Heart left ventricle (tissue), 16 donors: ENCODE data around the gene PSMD9. TPM values are rescaled to one million over a fixed set of nuclear protein-coding genes. Genes with fewer than 3 reads are reported as not detected.
"Not testable (repeated sequence)": the region's sequence is repeated elsewhere in the genome, so short reads cannot be mapped to it uniquely, and the experiment has no call there.

Experiments used
- ATAC-seq, 4 donors: fragments of 200-7000 bp; cut with Tn5 transposase; one replicate each; pipeline ENCODE4 v1.9.1; 2020 to 2022; ENCODE audit warnings: moderate library complexity in 4 of 4, mild to moderate bottlenecking in 3 of 4, moderate number of reproducible peaks in 1 of 4
- DNase-seq, 5 donors: peaks; one replicate each; pipeline ENCODE4 v3.0.0-alpha.2; 2020
- H3K27ac ChIP-seq, 12 donors: fragments of 200-600 bp; sonication (generic) in 4 of 12; one replicate each; pipeline versions ENCODE4 v1.5.0 to v1.8.0; 2016 to 2022; ENCODE audit warnings: mild to moderate bottlenecking in 2 of 12
- H3K27me3 ChIP-seq, 9 donors: fragments of 200-600 bp; sonication (generic) in 2 of 9; one replicate each; pipeline versions ENCODE4 v1.5.1 to v1.8.0; 2016 to 2022; ENCODE audit warnings: mild to moderate bottlenecking in 3 of 9
- H3K36me3 ChIP-seq, 9 donors: fragments of 200-600 bp; sonication (generic) in 2 of 9; one replicate each; pipeline versions ENCODE4 v1.5.0 to v1.8.0; 2018 to 2022; ENCODE audit warnings: mild to moderate bottlenecking in 2 of 9
- H3K4me1 ChIP-seq, 12 donors: fragments of 200-600 bp; sonication (generic) in 4 of 12; one replicate each; pipeline versions ENCODE4 v1.5.0 to v1.8.0; 2016 to 2022; ENCODE audit warnings: mild to moderate bottlenecking in 3 of 12
- H3K4me3 ChIP-seq, 12 donors: fragments of 200-600 bp; sonication (generic) in 4 of 12; one replicate each; pipeline versions ENCODE4 v1.5.0 to v1.8.0; 2017 to 2022; ENCODE audit warnings: mild to moderate bottlenecking in 9 of 12, moderate library complexity in 4 of 12
- H3K9me3 ChIP-seq, 12 donors: fragments of 200-600 bp; sonication (generic) in 4 of 12; one replicate each; pipeline versions ENCODE4 v1.5.0 to v1.8.0; 2016 to 2022; ENCODE audit warnings: mild to moderate bottlenecking in 1 of 12
- CTCF ChIP-seq, 12 donors: fragments of 200-600 bp; sonication (generic) in 4 of 12; IDR thresholded peaks; one replicate each; pipeline versions ENCODE4 v1.5.0 to v1.8.0; 2018 to 2022; ENCODE audit warnings: antibody characterized with exemption in 12 of 12, mild to moderate bottlenecking in 5 of 12
- POLR2A ChIP-seq, 2 donors: fragments of 450-650 bp; IDR thresholded peaks; one replicate each; pipeline ENCODE4 v1.6.1; 2017; ENCODE audit warnings: antibody characterized with exemption in 2 of 2, mild to moderate bottlenecking in 2 of 2, moderate library complexity in 2 of 2
- WGBS, 4 donors: extraction: QIAGEN DNeasy Blood & Tissue Kit in 2 of 4; methylation state at CpG; one replicate each; pipeline versions ENCODE4 v1.1.5 to v1.1.7; 2013 to 2018; 5-methylcytosine and 5-hydroxymethylcytosine counted together
- intact Hi-C, 10 donors: fragments of 100-400 bp; cut with DNase I; formaldehyde crosslinking; loops; one replicate each; pipeline versions ENCODE4 v1.11.1 to v1.14.2; 2022
- polyA plus RNA-seq, 2 donors: library from polyadenylated mRNA; stranded (reverse); fragments of 200-250 nt; gene quantifications; one replicate each; pipeline ENCODE4 v1.2.3, GENCODE V29; 2013
- total RNA-seq, 9 donors: library from RNA; depleted of rRNA in 2 of 9; stranded (reverse); fragments of >200 nt in 2 of 9; fragmentation: NEBNext Ultra II Directional in 3 of 9; extraction: Animal tissue kit (Norgen Biotek cat#: 25700) in 3 of 9; gene quantifications; one replicate each; pipeline versions ENCODE4 v1.1.0 to v1.2.4, GENCODE V29; 2016 to 2023
- donor health status: ischemic (EF 13 %, LVEDD 7.1; RV severe dilation, severe dysfunction).
- donor health status: healthy with polysubstance abuse.
- donor health status: DM: no; HTN: yes; CAD: no.
- donor health status: DM: no; HTN: no; CAD: no.
- donor health status: ischemic (EF 25% LVEDD 6.9; RV normal size, moderate dysfunction).
- donor health status: ischemic (EF 25% LVEDD 5.7; RV mildly dilated, moderate dysfunction).
- donor health status: healthy.
- donor health status: DM: yes; HTN: yes; CAD: no.
- donor health status: ischemic (EF 35%, LVEDD 5.7; RV mildly dilated, moderate dysfunction).
- donor health status: nonischemic (EF 11% LVEDD 7.7; RV severe dilation, severe dysfunction).
- donor health status: DM: yes; HTN: yes; CAD: no.
- donor health status: PGD.
- donor health status: ischemic (EF 29% LVEDD 5.4; RV normal size, mild dysfunction).
- donor health status: nonischemic (EF 23%, LVEDD 6.1; RV moderate dilation, normal function).

The PSMD9 gene
- total and polyA plus RNA-seq, 11 donors: 24.8 to 133 (median 37.9) TPM

GRCh38 chr12:121883315-121883660 lies 5.3 kb upstream of the PSMD9 start:
- DNase-seq (no peak), ATAC-seq (no peak)
- no peak for TF ChIP-seq POLR2A (IDR thresholded peaks at IDR 0.05)
- no peak for TF ChIP-seq CTCF (IDR thresholded peaks at IDR 0.05)
- intact Hi-C loops: loop anchor here in 4 of 10 donors (10.0 kb wide), 2 partner anchors 168 to 188 kb away; partner anchors contain the start of gene TMEM120B (in 1 of the 4)
- Histone ChIP-seq H3K27ac (no peak overlapping the region), H3K27me3 (no peaks in the 10 kb centered on the region), H3K4me1 (peaks cover 0 to 7% (median 2%) of the 10 kb centered on the region in 12 donors), H3K4me3 (no peak overlapping the region), H3K9me3 (no peaks in the 10 kb centered on the region), H3K36me3 (no peaks in the 10 kb centered on the region)
- 59 to 68% (median 66%) methylated on average over 4 of the region's 4 CpGs for WGBS, 4 donors

- DNase-seq, H3K27me3 ChIP-seq, ATAC-seq, H3K27ac ChIP-seq, H3K36me3 ChIP-seq, H3K4me3 ChIP-seq, H3K9me3 ChIP-seq: not testable (repeated sequence)
- intact Hi-C loops: loop anchor here in 8 of 10 donors (5.0 to 10.0 kb wide), 9 partner anchors 43 to 198 kb away; partner anchors contain the start of gene TMEM120B (in 2 of the 8)
- peaks cover 3 to 18% (median 12%) of the 10 kb centered on the region in 12 donors for H3K4me1 ChIP-seq
- 84 to 88% (median 87%) methylated on average over 11 of the region's 11 CpGs for WGBS, 4 donors
Measured at GRCh38 chr12:121885129-121885528, 3.5 kb upstream of the PSMD9 start.

GRCh38 chr12:121888083-121888477 lies 510 bp upstream of the PSMD9 start:
- WGBS, 4 donors: 63 to 68% (median 66%) methylated on average over 6 of the region's 6 CpGs
- peak overlapping the region in 11 of 12 donors; percentile 87 to 98 (median 94) for H3K27ac ChIP-seq

GRCh38 chr12:121889274-121889624 lies 659 bp downstream of the PSMD9 start:
- ATAC-seq (no peak), DNase-seq (no peak)
- Histone ChIP-seq H3K4me3 (peak overlapping the region; percentile 52 to 94 (median 84)), H3K27ac (peak overlapping the region in 11 of 12 donors; percentile 90 to 98 (median 95)), H3K36me3 (peaks cover 0 to 32% (median 5%) of the 10 kb centered on the region in 9 donors), H3K4me1 (peaks cover 3 to 35% (median 17%) of the 10 kb centered on the region in 12 donors), H3K9me3 (no peaks in the 10 kb centered on the region), H3K27me3 (no peaks in the 10 kb centered on the region)
- 2 to 5% (median 3%) methylated on average over 7 of the region's 7 CpGs for WGBS, 4 donors
- intact Hi-C loops: loop anchor here in 9 of 10 donors (2.0 to 10.0 kb wide), 10 partner anchors 47 to 202 kb away; partner anchors contain the start of gene TMEM120B (in 2 of the 9)
- TF ChIP-seq CTCF (IDR thresholded peaks at IDR 0.05): no peak
- TF ChIP-seq POLR2A (IDR thresholded peaks at IDR 0.05): no peak

More at GRCh38 chr12:121888083-121888477, 510 bp upstream of the PSMD9 start:
- TF ChIP-seq POLR2A (IDR thresholded peaks at IDR 0.05) (no peak), CTCF (IDR thresholded peaks at IDR 0.05) (peak in 1 of 12 donors; percentile 10)
- no peaks in the 10 kb centered on the region for H3K27me3 ChIP-seq
- H3K4me3 ChIP-seq: peak overlapping the region; percentile 52 to 94 (median 84)
- intact Hi-C loops: loop anchor here (1.0 to 10.0 kb wide), 12 partner anchors 46 to 201 kb away; partner anchors contain the start of gene TMEM120B (in 2 of the 10)
- peaks cover 3 to 29% (median 16%) of the 10 kb centered on the region in 12 donors for H3K4me1 ChIP-seq
- H3K9me3 ChIP-seq: no peaks in the 10 kb centered on the region
- no peak for DNase-seq
- peak in 1 of 4 donors; percentile 7 for ATAC-seq
- peaks cover 0 to 27% (median 5%) of the 10 kb centered on the region in 9 donors for H3K36me3 ChIP-seq

GRCh38 chr12:121889661-121890060 lies 1.1 kb downstream of the PSMD9 start:
- DNase-seq, H3K27me3 ChIP-seq, ATAC-seq, H3K9me3 ChIP-seq: not testable (repeated sequence)
- 54 to 62% (median 57%) methylated on average over 6 of the region's 6 CpGs for WGBS, 4 donors
- intact Hi-C loops: loop anchor here in 9 of 10 donors (2.0 to 10.0 kb wide), 10 partner anchors 47 to 202 kb away; partner anchors contain the start of gene TMEM120B (in 2 of the 9)
- H3K4me3 ChIP-seq: peak overlapping the region; percentile 52 to 94 (median 84)
- peaks cover 0 to 35% (median 8%) of the 10 kb centered on the region in 9 donors for H3K36me3 ChIP-seq
- peaks cover 3 to 36% (median 17%) of the 10 kb centered on the region in 12 donors for H3K4me1 ChIP-seq
- H3K27ac ChIP-seq: peak overlapping the region in 4 of 12 donors; percentile 95 to 98 (median 97)
